ENCODE data around the gene PDSS2.
"Not testable (repeated sequence)": the region's sequence is repeated elsewhere in the genome, so short reads cannot be mapped to it uniquely, and the experiment has no call there.

The PDSS2 gene

DNA sequence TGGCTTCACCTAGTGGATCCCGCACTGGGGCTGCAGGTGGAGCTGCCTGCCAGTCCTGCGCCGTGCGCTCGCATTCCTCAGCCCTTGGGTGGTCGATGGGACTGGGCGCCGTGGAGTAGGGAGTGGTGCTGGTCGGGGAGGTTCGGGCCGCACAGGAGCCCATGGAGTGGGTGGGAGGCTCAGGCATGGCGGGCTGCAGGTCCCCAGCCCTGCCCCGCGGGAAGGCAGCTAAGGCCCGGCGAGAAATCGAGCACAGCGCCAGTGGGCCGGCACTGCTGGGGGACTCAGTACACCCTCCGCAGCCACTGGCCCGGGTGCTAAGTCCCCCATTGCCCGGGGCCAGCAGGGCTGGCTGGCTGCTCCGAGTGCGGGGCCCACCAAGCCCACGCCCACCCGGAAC, 95.2 kb downstream of the PDSS2 start:
- H3K4me3 ChIP-seq (ENCODE audit: low read length); H3K27me3 ChIP-seq (ENCODE audit: control insufficient read depth, insufficient read depth, low read length); H3K9me3 ChIP-seq (ENCODE audit: control insufficient read depth, insufficient read depth, low read length); H3K27ac ChIP-seq (ENCODE audit: low read length); H3K4me1 ChIP-seq (ENCODE audit: control insufficient read depth, insufficient read depth, low read length); H3K36me3 ChIP-seq (ENCODE audit: control insufficient read depth, insufficient read depth, low read length); DNase-seq (ENCODE audit: low read depth, low spot score): not testable (repeated sequence)
- WGBS (ENCODE audit: insufficient coverage, insufficient read length), result no CpG with 5 or more reads among the region's 26 CpGs

DNA sequence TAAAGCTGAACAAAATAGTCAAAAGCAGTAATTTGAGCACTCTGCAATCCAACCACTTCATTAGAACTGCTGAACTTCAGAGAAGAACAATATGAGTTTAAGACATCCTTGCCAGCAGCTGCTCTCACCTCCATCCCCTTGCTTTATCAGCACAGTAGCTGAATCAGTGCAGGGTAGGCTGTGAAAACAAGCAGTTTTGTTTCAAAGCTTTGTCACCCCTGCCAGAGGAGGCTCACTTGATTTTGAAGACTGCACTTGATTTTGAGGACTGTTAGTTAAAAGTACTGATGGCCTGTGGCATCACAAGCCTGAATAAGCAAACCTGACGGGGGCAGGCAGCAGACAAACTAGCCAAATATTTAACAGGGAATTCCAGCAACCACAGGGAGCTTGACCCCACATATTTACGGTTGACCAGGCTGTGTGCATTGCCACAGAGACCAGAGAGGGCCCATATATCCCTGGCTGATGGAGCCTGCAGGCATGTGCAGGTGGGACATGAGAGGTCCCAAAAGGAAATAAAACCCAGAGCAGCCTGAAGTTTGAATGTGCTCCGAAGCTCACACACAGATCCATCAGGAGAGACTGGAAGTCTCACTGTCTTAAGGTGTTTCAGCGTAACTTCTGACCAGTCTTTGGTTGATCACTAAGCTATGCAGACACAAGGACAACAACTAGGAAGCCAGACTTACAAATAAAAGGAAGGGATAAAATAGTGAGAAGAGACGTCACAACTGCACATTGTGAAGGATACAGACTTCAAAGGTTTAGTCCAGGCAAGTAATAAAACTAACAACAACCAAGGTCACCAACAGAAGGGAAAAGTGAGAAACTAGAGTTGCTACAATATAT, 97.4 kb downstream of the PDSS2 start:
- WGBS (ENCODE audit: insufficient coverage, insufficient read length), result no CpG with 5 or more reads among the region's 5 CpGs
- no peak for DNase-seq (ENCODE audit: low read depth, low spot score)
- H3K27ac ChIP-seq (ENCODE audit: low read length), result no peak overlapping the region
- no peaks in the 10 kb centered on the region for H3K9me3 ChIP-seq (ENCODE audit: control insufficient read depth, insufficient read depth, low read length)
- no peaks in the 10 kb centered on the region for H3K27me3 ChIP-seq (ENCODE audit: control insufficient read depth, insufficient read depth, low read length)
- peaks cover 1% of the 10 kb centered on the region; the same call in 1 of the 2 replicates for H3K4me1 ChIP-seq (ENCODE audit: control insufficient read depth, insufficient read depth, low read length)
- no peak overlapping the region for H3K4me3 ChIP-seq (ENCODE audit: low read length)
- H3K36me3 ChIP-seq (ENCODE audit: control insufficient read depth, insufficient read depth, low read length), result no peaks in the 10 kb centered on the region

DNA sequence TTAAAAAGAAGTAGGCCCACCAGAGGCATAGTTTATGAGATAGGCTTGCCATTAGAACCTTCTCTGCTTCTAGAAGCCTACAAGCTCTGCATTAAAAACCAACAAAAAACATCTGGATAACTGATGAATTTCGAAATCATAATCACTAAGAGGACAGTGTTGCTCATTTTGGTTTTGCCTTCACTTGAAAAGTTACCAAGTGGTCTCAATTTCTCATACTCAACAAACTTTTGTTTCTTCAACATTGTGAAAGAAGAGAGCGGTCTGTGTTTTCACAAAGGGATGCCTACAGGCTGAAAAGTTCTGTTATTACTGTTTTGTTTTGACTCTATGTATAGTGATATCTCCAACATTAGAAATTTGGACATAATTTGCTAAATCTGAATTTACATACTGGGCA, 98.9 kb downstream of the PDSS2 start:
- no peak for DNase-seq (ENCODE audit: low read depth, low spot score)
- H3K9me3 ChIP-seq (ENCODE audit: control insufficient read depth, insufficient read depth, low read length), result no peaks in the 10 kb centered on the region
- H3K36me3 ChIP-seq (ENCODE audit: control insufficient read depth, insufficient read depth, low read length), result no peaks in the 10 kb centered on the region
- H3K4me1 ChIP-seq (ENCODE audit: control insufficient read depth, insufficient read depth, low read length), result peaks cover 1% of the 10 kb centered on the region; the same call in 1 of the 2 replicates
- H3K4me3 ChIP-seq (ENCODE audit: low read length), result no peak overlapping the region
- H3K27me3 ChIP-seq (ENCODE audit: control insufficient read depth, insufficient read depth, low read length), result no peaks in the 10 kb centered on the region
- no peak overlapping the region for H3K27ac ChIP-seq (ENCODE audit: low read length)
- no CpG with 5 or more reads among the region's 2 CpGs for WGBS (ENCODE audit: insufficient coverage, insufficient read length)

DNA sequence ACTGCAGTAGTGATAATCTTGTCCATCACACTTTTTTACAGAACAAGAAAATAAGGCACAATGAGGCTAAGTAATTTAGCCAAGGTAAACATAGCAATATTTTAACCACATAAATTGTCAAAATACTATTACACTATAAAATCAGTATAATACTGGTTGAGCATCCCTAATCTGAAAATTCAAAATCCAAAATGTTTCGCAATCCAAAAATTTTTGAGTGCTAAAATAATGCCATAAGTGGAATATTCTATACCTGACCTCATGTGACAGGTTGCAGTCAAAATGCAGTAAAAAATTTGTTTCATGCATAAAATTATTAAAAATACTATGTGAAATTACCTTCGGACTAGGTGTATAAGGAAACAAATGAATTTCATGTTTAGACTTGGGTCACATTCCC, 101.5 kb downstream of the PDSS2 start:
- H3K27me3 ChIP-seq (ENCODE audit: control insufficient read depth, insufficient read depth, low read length), result no peaks in the 10 kb centered on the region
- H3K4me3 ChIP-seq (ENCODE audit: low read length), result no peak overlapping the region
- WGBS (ENCODE audit: insufficient coverage, insufficient read length), result no CpG with 5 or more reads among the region's 2 CpGs
- no peak for DNase-seq (ENCODE audit: low read depth, low spot score)
- H3K4me1 ChIP-seq (ENCODE audit: control insufficient read depth, insufficient read depth, low read length), result peaks cover 1% of the 10 kb centered on the region; the same call in 1 of the 2 replicates
- H3K9me3 ChIP-seq (ENCODE audit: control insufficient read depth, insufficient read depth, low read length), result no peaks in the 10 kb centered on the region
- H3K36me3 ChIP-seq (ENCODE audit: control insufficient read depth, insufficient read depth, low read length), result no peaks in the 10 kb centered on the region
- H3K27ac ChIP-seq (ENCODE audit: low read length), result no peak overlapping the region

DNA sequence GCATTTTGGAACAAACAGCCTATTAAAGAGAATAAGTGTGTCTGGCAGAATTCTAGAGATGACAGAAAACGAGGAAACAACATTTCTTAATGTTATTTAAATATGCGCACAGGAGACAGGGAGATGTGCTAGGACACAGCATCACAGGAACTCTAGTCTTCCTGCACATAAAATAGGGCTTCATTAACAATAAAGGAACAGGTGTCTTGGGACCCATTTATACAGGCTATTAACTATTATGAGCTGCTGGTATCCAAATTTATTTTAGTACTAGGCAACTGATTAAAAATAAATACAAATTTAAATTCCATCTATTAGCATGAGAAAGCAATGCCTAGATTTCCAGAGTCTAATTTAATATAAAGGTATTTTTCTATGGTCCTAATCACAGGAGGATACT, 102.3 kb downstream of the PDSS2 start:
- no CpG with 5 or more reads among the region's 2 CpGs for WGBS (ENCODE audit: insufficient coverage, insufficient read length)
- no peaks in the 10 kb centered on the region for H3K4me1 ChIP-seq (ENCODE audit: control insufficient read depth, insufficient read depth, low read length)

DNA sequence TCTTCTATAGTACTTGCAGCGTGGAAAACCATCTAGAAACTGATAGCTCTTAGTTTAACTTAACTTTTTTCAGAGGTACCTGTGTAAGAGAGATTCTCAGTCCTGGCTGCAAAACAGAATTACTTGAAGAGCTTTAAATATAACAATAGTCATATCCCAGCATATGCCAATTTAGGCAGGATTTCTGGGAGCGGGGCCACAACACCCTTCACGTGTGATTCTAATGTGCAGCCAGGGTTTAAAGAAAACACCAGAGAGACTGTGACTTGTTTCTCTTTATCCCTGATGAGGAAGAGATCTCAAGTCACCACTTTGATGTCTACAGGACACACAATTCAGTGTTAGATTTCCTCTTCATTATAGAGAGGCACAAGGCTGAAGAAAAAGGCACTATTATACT, 103.7 kb downstream of the PDSS2 start:
- Histone ChIP-seq H3K9me3 (ENCODE audit: control insufficient read depth, insufficient read depth, low read length) (no peaks in the 10 kb centered on the region), H3K27ac (ENCODE audit: low read length) (no peak overlapping the region), H3K4me1 (ENCODE audit: control insufficient read depth, insufficient read depth, low read length) (no peaks in the 10 kb centered on the region), H3K4me3 (ENCODE audit: low read length) (no peak overlapping the region), H3K36me3 (ENCODE audit: control insufficient read depth, insufficient read depth, low read length) (no peaks in the 10 kb centered on the region), H3K27me3 (ENCODE audit: control insufficient read depth, insufficient read depth, low read length) (no peaks in the 10 kb centered on the region)
- no peak for DNase-seq (ENCODE audit: low read depth, low spot score)
- no CpG with 5 or more reads among the region's 3 CpGs for WGBS (ENCODE audit: insufficient coverage, insufficient read length)

More for the DNA sequence above, 102.3 kb downstream of the PDSS2 start:
- Histone ChIP-seq H3K36me3 (ENCODE audit: control insufficient read depth, insufficient read depth, low read length) (no peaks in the 10 kb centered on the region), H3K9me3 (ENCODE audit: control insufficient read depth, insufficient read depth, low read length) (no peaks in the 10 kb centered on the region), H3K27me3 (ENCODE audit: control insufficient read depth, insufficient read depth, low read length) (no peaks in the 10 kb centered on the region), H3K27ac (ENCODE audit: low read length) (no peak overlapping the region), H3K4me3 (ENCODE audit: low read length) (no peak overlapping the region)
- no peak for DNase-seq (ENCODE audit: low read depth, low spot score)

DNA sequence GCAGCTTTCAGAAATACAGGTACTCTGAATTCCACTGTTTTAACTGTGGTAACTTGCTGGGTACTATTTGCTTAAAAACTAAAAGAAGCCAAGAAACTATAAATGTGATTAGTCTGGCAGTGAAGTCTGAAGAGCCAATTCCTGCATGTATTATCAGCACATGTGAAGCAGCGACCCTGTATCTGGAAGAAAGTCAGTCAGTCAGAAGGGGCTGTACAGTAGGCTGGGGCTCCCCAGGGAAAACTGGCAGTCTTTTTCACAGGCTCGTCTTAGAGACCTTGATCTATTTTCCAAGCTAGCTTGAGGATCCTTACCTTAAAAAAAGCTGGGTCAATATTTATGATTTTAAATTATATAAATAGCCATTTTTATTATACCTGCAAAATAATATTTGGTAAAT, 104.9 kb downstream of the PDSS2 start:
- WGBS (ENCODE audit: insufficient coverage, insufficient read length), result no CpG with 5 or more reads among the region's 2 CpGs
- Histone ChIP-seq H3K36me3 (ENCODE audit: control insufficient read depth, insufficient read depth, low read length) (no peaks in the 10 kb centered on the region), H3K9me3 (ENCODE audit: control insufficient read depth, insufficient read depth, low read length) (no peaks in the 10 kb centered on the region), H3K27me3 (ENCODE audit: control insufficient read depth, insufficient read depth, low read length) (no peaks in the 10 kb centered on the region), H3K4me1 (ENCODE audit: control insufficient read depth, insufficient read depth, low read length) (no peaks in the 10 kb centered on the region), H3K27ac (ENCODE audit: low read length) (no peak overlapping the region), H3K4me3 (ENCODE audit: low read length) (no peak overlapping the region)
- no peak for DNase-seq (ENCODE audit: low read depth, low spot score)

DNA sequence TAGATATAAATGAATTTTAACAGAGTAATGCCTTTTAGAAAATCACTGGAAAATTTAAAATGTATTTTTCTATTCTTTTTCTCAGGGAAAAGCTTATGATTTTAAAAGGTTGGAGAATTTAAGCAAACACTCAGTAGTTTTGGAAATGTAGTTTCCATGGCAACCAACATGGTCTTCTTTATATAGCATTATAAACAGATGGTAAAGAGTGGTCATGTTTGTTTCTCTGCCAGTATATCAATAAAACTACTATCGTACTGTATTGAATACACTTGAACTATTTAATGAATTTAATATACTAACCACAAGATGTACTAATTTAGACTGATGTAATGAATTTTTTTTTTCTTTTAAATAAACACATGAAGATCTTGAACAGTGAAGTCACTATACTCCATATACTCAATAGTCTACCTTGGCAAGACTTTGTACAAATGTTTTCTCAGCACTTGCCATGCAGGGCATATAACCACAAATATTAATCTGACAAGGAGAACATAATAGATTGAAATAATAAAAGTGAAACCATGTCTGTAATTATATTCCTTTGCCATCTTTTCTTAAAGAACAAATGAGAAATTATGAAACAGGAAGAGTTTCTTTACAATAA, 105.5 kb downstream of the PDSS2 start:
- H3K4me3 ChIP-seq (ENCODE audit: low read length), result no peak overlapping the region
- no peak overlapping the region for H3K27ac ChIP-seq (ENCODE audit: low read length)
- no peaks in the 10 kb centered on the region for H3K36me3 ChIP-seq (ENCODE audit: control insufficient read depth, insufficient read depth, low read length)
- no CpG with 5 or more reads among the region's 1 CpG for WGBS (ENCODE audit: insufficient coverage, insufficient read length)
- no peak for DNase-seq (ENCODE audit: low read depth, low spot score)
- H3K4me1 ChIP-seq (ENCODE audit: control insufficient read depth, insufficient read depth, low read length), result no peaks in the 10 kb centered on the region
- no peaks in the 10 kb centered on the region for H3K9me3 ChIP-seq (ENCODE audit: control insufficient read depth, insufficient read depth, low read length)
- H3K27me3 ChIP-seq (ENCODE audit: control insufficient read depth, insufficient read depth, low read length), result no peaks in the 10 kb centered on the region

DNA sequence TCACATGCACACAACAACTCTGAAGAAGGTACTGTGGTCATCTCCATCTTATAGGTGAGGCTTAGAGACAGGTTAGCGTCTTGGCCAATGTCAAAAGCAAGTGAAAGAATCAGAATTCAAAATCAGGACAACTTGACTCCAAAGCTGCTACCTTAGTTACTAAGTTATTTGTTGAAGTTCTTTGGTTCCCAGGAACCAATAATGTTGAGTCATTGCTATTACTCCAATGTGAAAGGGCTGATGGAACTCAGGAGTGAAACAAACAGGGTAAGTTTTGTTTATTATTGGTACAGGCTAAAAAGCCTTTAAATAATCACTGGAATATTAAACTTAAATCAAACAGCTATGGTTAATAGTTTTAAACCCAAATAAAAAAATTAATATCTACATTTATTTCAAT, 111.1 kb downstream of the PDSS2 start:
- no peak for DNase-seq (ENCODE audit: low read depth, low spot score)
- Histone ChIP-seq H3K9me3 (ENCODE audit: control insufficient read depth, insufficient read depth, low read length) (no peaks in the 10 kb centered on the region), H3K36me3 (ENCODE audit: control insufficient read depth, insufficient read depth, low read length) (no peaks in the 10 kb centered on the region), H3K4me1 (ENCODE audit: control insufficient read depth, insufficient read depth, low read length) (no peaks in the 10 kb centered on the region), H3K27me3 (ENCODE audit: control insufficient read depth, insufficient read depth, low read length) (no peaks in the 10 kb centered on the region), H3K27ac (ENCODE audit: low read length) (no peak overlapping the region), H3K4me3 (ENCODE audit: low read length) (no peak overlapping the region)
- WGBS (ENCODE audit: insufficient coverage, insufficient read length), result no CpG with 5 or more reads among the region's 1 CpG

DNA sequence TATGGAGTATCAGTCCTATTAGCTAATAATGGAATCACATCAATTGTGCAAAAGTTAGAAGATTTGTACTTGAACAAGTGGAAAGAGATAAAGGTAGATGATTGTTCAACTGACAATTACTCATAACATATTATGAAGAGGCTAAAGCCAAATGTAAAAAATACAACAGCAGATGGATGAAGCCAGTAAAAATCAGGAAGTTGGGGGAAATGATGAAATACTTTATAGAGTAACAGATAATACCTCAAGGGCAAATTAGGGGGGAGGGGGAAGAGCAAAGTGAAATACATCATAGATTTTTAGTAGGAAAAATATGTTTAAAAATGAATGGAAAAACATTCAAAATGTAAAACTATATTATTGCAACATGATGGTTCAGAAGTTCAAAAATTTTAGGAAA, 114.0 kb downstream of the PDSS2 start:
- Histone ChIP-seq H3K4me1 (ENCODE audit: control insufficient read depth, insufficient read depth, low read length) (no peaks in the 10 kb centered on the region), H3K9me3 (ENCODE audit: control insufficient read depth, insufficient read depth, low read length) (no peaks in the 10 kb centered on the region), H3K36me3 (ENCODE audit: control insufficient read depth, insufficient read depth, low read length) (no peaks in the 10 kb centered on the region), H3K27me3 (ENCODE audit: control insufficient read depth, insufficient read depth, low read length) (no peaks in the 10 kb centered on the region), H3K4me3 (ENCODE audit: low read length) (no peak overlapping the region), H3K27ac (ENCODE audit: low read length) (no peak overlapping the region)
- DNase-seq (ENCODE audit: low read depth, low spot score), result no peak

DNA sequence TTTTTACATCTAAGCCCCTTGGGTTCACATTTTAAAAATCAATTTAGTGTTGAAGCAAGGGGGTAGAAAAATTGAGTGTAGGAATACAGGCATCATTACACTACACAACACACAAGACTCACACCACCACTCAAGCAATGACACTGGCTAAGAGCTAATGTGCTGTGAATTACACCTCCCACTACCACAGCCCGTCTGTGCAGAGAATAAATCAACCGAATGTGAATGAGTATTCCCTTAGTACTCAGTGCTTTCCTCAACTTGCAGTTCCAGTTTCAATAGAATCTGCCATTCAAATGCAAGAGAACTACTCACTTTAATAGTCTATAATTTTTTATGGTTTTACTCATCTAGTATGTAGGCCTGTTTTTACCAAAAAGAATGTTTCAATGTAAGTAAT, 114.4 kb downstream of the PDSS2 start:
- no peaks in the 10 kb centered on the region for H3K4me1 ChIP-seq (ENCODE audit: control insufficient read depth, insufficient read depth, low read length)
- no peaks in the 10 kb centered on the region for H3K27me3 ChIP-seq (ENCODE audit: control insufficient read depth, insufficient read depth, low read length)
- H3K36me3 ChIP-seq (ENCODE audit: control insufficient read depth, insufficient read depth, low read length), result no peaks in the 10 kb centered on the region
- H3K9me3 ChIP-seq (ENCODE audit: control insufficient read depth, insufficient read depth, low read length), result no peaks in the 10 kb centered on the region
- H3K4me3 ChIP-seq (ENCODE audit: low read length), result no peak overlapping the region
- no peak for DNase-seq (ENCODE audit: low read depth, low spot score)
- no peak overlapping the region for H3K27ac ChIP-seq (ENCODE audit: low read length)
- no CpG with 5 or more reads among the region's 2 CpGs for WGBS (ENCODE audit: insufficient coverage, insufficient read length)

Measured in iPS DF 6.9 (cell line).